GM19023 (cell line): ENCODE measurements around the gene PRPSAP1.
"Not testable (repeated sequence)": the region's sequence is repeated elsewhere in the genome, so short reads cannot be mapped to it uniquely, and the experiment has no call there.

Experiments used
- ATAC-seq: cut with Tn5 transposase; IDR thresholded peaks from one replicate; pipeline ENCODE4 v1.9.1; 2021; ENCODE audit warnings: mild to moderate bottlenecking, moderate library complexity; ENCODE audit not compliant: unreplicated experiment

PRPSAP1 gene

GRCh38 chr17:76327696-76328095, 26.0 kb downstream of the PRPSAP1 start:
- no peak for ATAC-seq

- ATAC-seq, result no peak
Observed at GRCh38 chr17:76326306-76326705, 27.4 kb downstream of the PRPSAP1 start.

- ATAC-seq, result no peak
Observed at GRCh38 chr17:76318586-76318985, 35.1 kb downstream of the PRPSAP1 start.

GRCh38 chr17:76317535-76317934, 36.2 kb downstream of the PRPSAP1 start:
- no peak for ATAC-seq

GRCh38 chr17:76314392-76315227, 39.1 kb downstream of the PRPSAP1 start:
- ATAC-seq, result no peak

GRCh38 chr17:76312735-76313134, 41.0 kb downstream of the PRPSAP1 start:
- no peak for ATAC-seq

GRCh38 chr17:76309461-76309860, 44.3 kb downstream of the PRPSAP1 start:
- no peak for ATAC-seq

GRCh38 chr17:76307966-76308338, 45.8 kb downstream of the PRPSAP1 start, which contains the start of gene QRICH2:
Gene QRICH2 (minus strand): TSS chr17:76308276. CDS start chr17:76307998, 278 bp downstream.
- ATAC-seq, result no peak

GRCh38 chr17:76307299-76307965, 46.3 kb downstream of the PRPSAP1 start:
- ATAC-seq, result no peak

- not testable (repeated sequence) for ATAC-seq
Observed at GRCh38 chr17:76305135-76305454, 48.6 kb downstream of the PRPSAP1 start.

GRCh38 chr17:76304226-76305134, 49.2 kb downstream of the PRPSAP1 start:
- no peak for ATAC-seq

GRCh38 chr17:76297436-76297835, 56.3 kb downstream of the PRPSAP1 start:
- no peak for ATAC-seq

GRCh38 chr17:76296889-76297288, 56.8 kb downstream of the PRPSAP1 start:
- ATAC-seq, result no peak

GRCh38 chr17:76296186-76296585, 57.5 kb downstream of the PRPSAP1 start:
- ATAC-seq, result no peak

- no peak for ATAC-seq
Observed at GRCh38 chr17:76293106-76293505, 60.6 kb downstream of the PRPSAP1 start.

- ATAC-seq, result no peak
Observed at GRCh38 chr17:76292567-76292966, 61.1 kb downstream of the PRPSAP1 start.

- no peak for ATAC-seq
Observed at GRCh38 chr17:76281573-76282371, 71.9 kb downstream of the PRPSAP1 start.

- ATAC-seq, result no peak
Observed at GRCh38 chr17:76280650-76281049, 73.1 kb downstream of the PRPSAP1 start.

GRCh38 chr17:76279742-76280287, 73.9 kb downstream of the PRPSAP1 start:
- no peak for ATAC-seq
